ENCODE measurements around the gene WDR18.
A peak's percentile ranks its signal among the peaks of the same experiment; 100 is the strongest.

The WDR18 gene

DNA sequence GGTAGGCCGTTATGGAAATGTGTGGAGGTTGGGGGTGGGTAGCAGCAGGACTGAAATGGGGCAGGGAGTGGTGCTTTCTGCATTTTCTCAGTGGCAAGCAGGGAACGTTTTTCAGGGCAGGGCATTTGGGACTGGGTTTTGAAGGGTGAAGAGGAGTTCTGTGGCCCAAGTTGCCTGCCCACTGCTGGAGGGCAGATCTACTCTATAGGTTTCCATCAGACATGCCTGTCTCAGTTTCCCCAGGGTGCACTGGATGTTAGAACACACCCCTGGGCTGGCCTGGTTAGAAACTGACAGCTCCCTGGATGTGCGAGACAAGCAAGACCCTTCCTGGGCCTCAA, 15.2 kb downstream of the WDR18 start:
- H3K4me3 ChIP-seq (ENCODE audit: low read depth, low read length): no peak overlapping the region
- TF ChIP-seq, protein P1, sequence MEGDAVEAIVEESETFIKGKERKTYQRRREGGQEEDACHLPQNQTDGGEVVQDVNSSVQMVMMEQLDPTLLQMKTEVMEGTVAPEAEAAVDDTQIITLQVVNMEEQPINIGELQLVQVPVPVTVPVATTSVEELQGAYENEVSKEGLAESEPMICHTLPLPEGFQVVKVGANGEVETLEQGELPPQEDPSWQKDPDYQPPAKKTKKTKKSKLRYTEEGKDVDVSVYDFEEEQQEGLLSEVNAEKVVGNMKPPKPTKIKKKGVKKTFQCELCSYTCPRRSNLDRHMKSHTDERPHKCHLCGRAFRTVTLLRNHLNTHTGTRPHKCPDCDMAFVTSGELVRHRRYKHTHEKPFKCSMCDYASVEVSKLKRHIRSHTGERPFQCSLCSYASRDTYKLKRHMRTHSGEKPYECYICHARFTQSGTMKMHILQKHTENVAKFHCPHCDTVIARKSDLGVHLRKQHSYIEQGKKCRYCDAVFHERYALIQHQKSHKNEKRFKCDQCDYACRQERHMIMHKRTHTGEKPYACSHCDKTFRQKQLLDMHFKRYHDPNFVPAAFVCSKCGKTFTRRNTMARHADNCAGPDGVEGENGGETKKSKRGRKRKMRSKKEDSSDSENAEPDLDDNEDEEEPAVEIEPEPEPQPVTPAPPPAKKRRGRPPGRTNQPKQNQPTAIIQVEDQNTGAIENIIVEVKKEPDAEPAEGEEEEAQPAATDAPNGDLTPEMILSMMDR (IDR thresholded peaks at IDR 0.05; ENCODE audit: borderline replicate concordance, insufficient read depth, low read depth, low read length): no peak

DNA sequence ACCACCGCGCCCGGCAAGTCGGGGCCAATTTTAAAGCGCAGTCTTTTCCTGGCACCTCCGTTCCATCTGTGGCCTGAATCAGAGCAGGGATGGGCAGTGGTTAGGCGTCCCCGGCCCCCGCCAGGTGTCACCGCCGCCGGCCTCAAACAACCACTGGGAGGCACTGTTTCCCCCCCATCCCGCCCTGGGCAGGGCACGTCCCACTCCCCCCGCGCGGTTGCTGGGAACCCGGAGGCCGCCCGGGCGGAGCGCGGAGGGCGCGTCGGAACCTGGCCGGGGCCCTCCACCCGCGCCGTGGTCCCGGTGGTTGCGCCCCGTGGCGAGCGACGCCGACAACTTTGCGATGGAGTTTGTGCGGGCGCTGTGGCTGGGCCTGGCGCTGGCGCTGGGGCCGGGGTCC, 15.9 kb downstream of the WDR18 start, which contains the start of gene GRIN3B:
Gene GRIN3B, plus strand, starts transcription at position 325 of the 400 bp plus-strand sequence. Its CDS starts 19 bp downstream, at position 344.
- no peak within 1 kb of the TSS for H3K4me3 ChIP-seq (ENCODE audit: low read depth, low read length)
- TF ChIP-seq, protein P1 (IDR thresholded peaks at IDR 0.05; ENCODE audit: borderline replicate concordance, insufficient read depth, low read depth, low read length): peak; percentile 76

DNA sequence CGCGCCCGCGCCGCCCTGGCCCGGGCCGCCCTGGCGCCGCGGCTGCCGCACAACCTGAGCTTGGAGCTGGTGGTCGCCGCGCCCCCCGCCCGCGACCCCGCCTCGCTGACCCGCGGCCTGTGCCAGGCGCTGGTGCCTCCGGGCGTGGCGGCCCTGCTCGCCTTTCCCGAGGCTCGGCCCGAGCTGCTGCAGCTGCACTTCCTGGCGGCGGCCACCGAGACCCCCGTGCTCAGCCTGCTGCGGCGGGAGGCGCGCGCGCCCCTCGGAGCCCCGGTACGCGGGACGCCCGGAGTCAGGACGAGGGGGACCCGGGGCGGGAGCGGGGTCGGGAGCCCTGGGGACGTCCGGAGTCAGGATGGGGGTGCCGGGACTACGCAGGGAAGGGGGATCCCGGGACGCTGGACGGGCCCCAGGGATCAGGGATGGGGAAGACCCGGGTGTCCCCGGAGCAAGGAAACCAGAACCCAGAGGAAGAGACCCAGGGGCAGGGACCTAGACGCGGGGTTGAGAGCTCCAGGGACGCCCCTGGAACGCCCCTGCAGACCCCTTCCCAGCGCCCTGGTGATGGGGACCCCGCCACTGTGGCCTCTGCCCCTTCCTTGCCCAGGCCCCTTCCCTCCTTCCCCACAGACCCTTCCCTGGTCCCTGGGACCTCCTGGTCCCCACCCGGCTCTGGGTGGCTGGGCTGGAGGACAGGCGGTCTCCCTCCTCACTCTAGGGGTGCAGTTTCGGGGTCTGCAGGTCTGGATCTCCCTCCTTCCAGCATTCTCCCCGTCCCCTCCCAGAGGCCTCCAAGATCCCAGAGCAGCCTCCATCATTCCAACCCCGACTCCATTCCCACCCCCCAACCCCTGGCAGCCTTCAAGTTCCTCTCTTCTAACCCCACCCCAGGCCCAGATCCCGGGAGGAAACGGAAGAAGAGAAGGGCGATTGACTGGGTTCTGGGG, 16.7 kb downstream of the WDR18 start:
- H3K4me3 ChIP-seq (ENCODE audit: low read depth, low read length): no peak overlapping the region
- TF ChIP-seq, protein P1 (IDR thresholded peaks at IDR 0.05; ENCODE audit: borderline replicate concordance, insufficient read depth, low read depth, low read length): no peak

DNA sequence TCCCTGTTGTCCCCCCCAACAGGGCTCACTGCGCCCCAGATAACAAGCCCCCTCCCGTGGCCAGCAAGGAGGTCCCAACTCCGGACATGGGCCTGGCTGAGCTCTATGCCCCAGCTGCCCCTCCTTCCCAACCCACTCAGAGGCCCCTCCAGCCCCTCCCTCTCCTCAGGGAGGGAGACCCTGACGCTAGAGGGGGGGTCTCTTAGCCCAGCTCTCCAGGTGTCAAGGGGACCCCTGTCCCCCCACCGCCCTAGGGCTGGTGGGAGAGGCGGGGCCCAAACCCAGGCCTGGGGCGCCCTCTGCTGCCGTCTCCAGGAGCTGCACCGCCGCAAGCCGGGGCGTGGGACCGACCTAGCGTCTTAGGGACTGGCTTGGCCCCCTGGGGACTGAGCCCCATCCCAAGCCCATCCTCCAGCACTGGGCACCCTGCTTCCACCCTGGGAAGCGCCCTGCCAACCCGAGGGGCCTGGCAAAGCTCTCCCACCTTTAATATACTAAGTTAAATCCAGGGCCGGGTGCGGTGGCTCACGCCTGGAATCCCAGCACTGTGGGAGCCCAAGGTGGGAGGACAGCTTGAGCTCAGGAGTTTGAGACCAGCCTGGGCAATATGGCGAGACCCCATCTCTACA, 17.5 kb downstream of the WDR18 start:
- TF ChIP-seq, protein P1 (IDR thresholded peaks at IDR 0.05; ENCODE audit: borderline replicate concordance, insufficient read depth, low read depth, low read length): peak; percentile 90
- H3K4me3 ChIP-seq (ENCODE audit: low read depth, low read length): no peak overlapping the region

DNA sequence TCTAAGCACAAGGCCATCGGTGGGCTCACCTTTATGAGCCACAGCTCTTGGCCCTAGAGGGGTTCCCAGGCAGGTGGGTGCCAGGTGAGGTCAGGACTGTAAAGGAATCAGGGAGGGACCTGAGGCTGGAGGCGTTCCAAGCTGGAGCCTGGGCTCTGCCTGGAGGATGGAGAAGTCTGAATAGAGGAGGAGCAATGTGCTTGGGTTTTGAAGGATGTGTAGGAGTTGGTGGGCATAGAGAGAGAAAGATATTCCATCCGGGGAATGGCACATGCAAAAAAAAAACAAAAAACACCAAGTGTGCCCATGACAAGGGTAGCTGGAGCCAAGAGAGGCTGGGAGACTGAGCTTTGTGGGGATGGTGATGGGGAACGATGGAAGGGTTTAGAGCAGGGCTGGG, 18.5 kb downstream of the WDR18 start:
- TF ChIP-seq, protein P1 (IDR thresholded peaks at IDR 0.05; ENCODE audit: borderline replicate concordance, insufficient read depth, low read depth, low read length): no peak
- H3K4me3 ChIP-seq (ENCODE audit: low read depth, low read length): no peak overlapping the region

DNA sequence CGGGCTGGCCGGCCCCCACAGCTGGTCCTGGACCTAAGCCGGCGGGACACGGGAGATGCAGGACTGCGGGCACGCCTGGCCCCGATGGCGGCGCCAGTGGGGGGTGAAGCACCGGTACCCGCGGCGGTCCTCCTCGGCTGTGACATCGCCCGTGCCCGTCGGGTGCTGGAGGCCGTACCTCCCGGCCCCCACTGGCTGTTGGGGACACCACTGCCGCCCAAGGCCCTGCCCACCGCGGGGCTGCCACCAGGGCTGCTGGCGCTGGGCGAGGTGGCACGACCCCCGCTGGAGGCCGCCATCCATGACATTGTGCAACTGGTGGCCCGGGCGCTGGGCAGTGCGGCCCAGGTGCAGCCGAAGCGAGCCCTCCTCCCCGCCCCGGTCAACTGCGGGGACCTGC, 19.1 kb downstream of the WDR18 start:
- TF ChIP-seq, protein P1 (IDR thresholded peaks at IDR 0.05; ENCODE audit: borderline replicate concordance, insufficient read depth, low read depth, low read length): no peak
- no peak overlapping the region for H3K4me3 ChIP-seq (ENCODE audit: low read depth, low read length)

Measured in GM12875 (cell line).